ENCODE measurements around the gene UNC13A. TPM values are rescaled to one million over a fixed set of nuclear protein-coding genes. Genes with fewer than 3 reads are reported as not detected.

The UNC13A gene
- total and polyA plus RNA-seq, 2 of the 13 experiments (the other 11 are each of a cell fraction or from before 2014, with no cell fraction given) = 0.11 to 0.45 TPM

- in situ Hi-C loops (cut with HindIII; ENCODE audit: extremely low pct_ligation_motif_present, low pct_unique_long_range_greater_than_20kb) = no loop called here
- no peak for ATAC-seq
- POLR2A ChIA-PET = no interaction called here
- FAIRE-seq = no peak
- Histone ChIP-seq H3K4me2 (ENCODE audit: low read depth, low read length) (no peak overlapping the region), H3K4me1 (ENCODE audit: insufficient read depth, low read length) (peaks cover 13% of the 10 kb centered on the region), H3K27me3 (ENCODE audit: control insufficient read depth in 1 of 2, insufficient read depth in 2 of 2, low read length in 2 of 2) (peaks cover 0 to 6% of the 10 kb centered on the region in 2 experiments; a peak in 2 of 5 replicates), H2AFZ (ENCODE audit: low read length) (no peak overlapping the region), H3K9me3 (ENCODE audit: low read length) (no peaks in the 10 kb centered on the region), H3K79me2 (ENCODE audit: insufficient read depth, low read length) (no peaks in the 10 kb centered on the region), H3K36me3 (replicated peaks in 1 of 2; ENCODE audit: control insufficient read depth in 1 of 2, insufficient read depth in 2 of 2, low read length in 2 of 2) (no peaks in the 10 kb centered on the region), H3K27ac (ENCODE audit: extremely low read length, insufficient read depth, low read length) (no peak overlapping the region), H3K9ac (ENCODE audit: insufficient read depth, low read depth, low read length) (no peak overlapping the region), H4K20me1 (ENCODE audit: insufficient read depth, low read length) (no peaks in the 10 kb centered on the region), H3K4me3 (replicated peaks in 1 of 3; ENCODE audit: insufficient read depth in 1 of 3, low read depth in 2 of 3, low read length in 3 of 3) (no peak overlapping the region)
- intact Hi-C loops (cut with micrococcal nuclease; ENCODE audit: unreplicated experiment) = no loop called here
- no peak for DNase-seq (ENCODE audit: low spot score)
- CTCF ChIA-PET (ENCODE audit: low intra/inter-chr PET ratio, low total read pairs) = no interaction called here
- TF ChIP-seq NFIC (IDR thresholded peaks at IDR 0.05; ENCODE audit: low read length) = no peak
- TF ChIP-seq ZMYM3 (CRISPR knock-in tag; IDR thresholded peaks at IDR 0.05) = peak; percentile 78
- TF ChIP-seq CHD4 (IDR thresholded peaks at IDR 0.05; ENCODE audit: borderline replicate concordance, low read length) = 0 out of 2 replicates have a peak, but pooled peaks have one; percentile 56
- 80% methylated on average over 6 of the region's 6 CpGs for WGBS (ENCODE audit: low lambda C conversion rate)
- no TSS peak for BruUV-seq (replicated peaks)
Measured at GRCh38 chr19:17658240-17658639, 29.9 kb downstream of the UNC13A start.

DNA sequence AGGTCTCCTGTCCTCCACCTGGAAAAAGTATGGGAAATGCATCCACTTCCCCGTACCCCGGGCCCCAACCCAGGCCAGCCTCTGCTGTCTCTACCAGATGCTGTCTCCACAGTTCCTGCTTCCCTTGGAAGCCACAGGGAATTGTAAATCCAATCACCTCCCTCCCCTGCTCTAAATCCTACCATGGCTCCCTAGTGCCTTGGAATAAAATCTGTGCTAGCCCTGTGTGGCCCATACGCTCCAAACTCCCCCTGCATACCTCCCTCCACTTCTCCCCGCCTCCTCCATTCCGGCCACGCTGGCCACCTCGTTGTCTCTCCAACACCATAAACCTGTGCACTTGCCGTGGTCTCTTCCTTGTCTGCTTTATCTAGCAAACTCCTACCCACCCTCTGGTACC lies 31.2 kb downstream of the UNC13A start:
- intact Hi-C loops (cut with micrococcal nuclease; ENCODE audit: unreplicated experiment) = no loop called here
- no TSS peak for BruUV-seq (replicated peaks)
- WGBS (ENCODE audit: low lambda C conversion rate) = 36% methylated on average over 8 of the region's 8 CpGs
- in situ Hi-C loops (cut with HindIII; ENCODE audit: extremely low pct_ligation_motif_present, low pct_unique_long_range_greater_than_20kb) = no loop called here
- DNase-seq (ENCODE audit: low spot score) (no peak), FAIRE-seq (no peak), ATAC-seq (no peak)
- ChIA-PET CTCF (ENCODE audit: low intra/inter-chr PET ratio, low total read pairs) (no interaction called here), POLR2A (no interaction called here)
- H3K9me3 ChIP-seq (ENCODE audit: low read length) = no peaks in the 10 kb centered on the region
- no peaks in the 10 kb centered on the region for H4K20me1 ChIP-seq (ENCODE audit: insufficient read depth, low read length)
- no peak overlapping the region for H2AFZ ChIP-seq (ENCODE audit: low read length)
- H3K9ac ChIP-seq (ENCODE audit: insufficient read depth, low read depth, low read length) = no peak overlapping the region
- no peaks in the 10 kb centered on the region for H3K79me2 ChIP-seq (ENCODE audit: insufficient read depth, low read length)
- H3K36me3 ChIP-seq (replicated peaks in 1 of 2; ENCODE audit: control insufficient read depth in 1 of 2, insufficient read depth in 2 of 2, low read length in 2 of 2) = no peaks in the 10 kb centered on the region
- no peak overlapping the region for H3K4me3 ChIP-seq (replicated peaks in 1 of 3; ENCODE audit: insufficient read depth in 1 of 3, low read depth in 2 of 3, low read length in 3 of 3)
- no peak overlapping the region for H3K27ac ChIP-seq (ENCODE audit: extremely low read length, insufficient read depth, low read length)
- H3K4me2 ChIP-seq (ENCODE audit: low read depth, low read length) = no peak overlapping the region
- peaks cover 0 to 6% of the 10 kb centered on the region in 2 experiments; a peak in 2 of 5 replicates for H3K27me3 ChIP-seq (ENCODE audit: control insufficient read depth in 1 of 2, insufficient read depth in 2 of 2, low read length in 2 of 2)
- H3K4me1 ChIP-seq (ENCODE audit: insufficient read depth, low read length) = peaks cover 13% of the 10 kb centered on the region
- TF ChIP-seq, protein P1, sequence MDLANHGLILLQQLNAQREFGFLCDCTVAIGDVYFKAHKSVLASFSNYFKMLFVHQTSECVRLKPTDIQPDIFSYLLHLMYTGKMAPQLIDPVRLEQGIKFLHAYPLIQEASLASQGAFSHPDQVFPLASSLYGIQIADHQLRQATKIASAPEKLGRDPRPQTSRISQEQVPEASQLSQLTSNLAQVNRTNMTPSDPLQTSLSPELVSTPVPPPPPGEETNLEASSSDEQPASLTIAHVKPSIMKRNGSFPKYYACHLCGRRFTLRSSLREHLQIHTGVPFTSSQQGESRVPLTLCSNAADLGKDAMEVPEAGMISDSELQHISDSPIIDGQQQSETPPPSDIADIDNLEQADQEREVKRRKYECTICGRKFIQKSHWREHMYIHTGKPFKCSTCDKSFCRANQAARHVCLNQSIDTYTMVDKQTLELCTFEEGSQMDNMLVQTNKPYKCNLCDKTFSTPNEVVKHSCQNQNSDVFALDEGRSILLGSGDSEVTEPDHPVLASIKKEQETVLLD (CRISPR knock-in tag; IDR thresholded peaks at IDR 0.05; ENCODE audit: low read depth) = no peak
- TF ChIP-seq RFX3 (CRISPR knock-in tag; IDR thresholded peaks at IDR 0.05) (no peak), JARID2 (CRISPR knock-in tag; IDR thresholded peaks at IDR 0.05; ENCODE audit: insufficient replicate concordance) (no peak), MBD4 (IDR thresholded peaks at IDR 0.05; ENCODE audit: borderline replicate concordance, low read length) (no peak), AGO1 (IDR thresholded peaks at IDR 0.05; ENCODE audit: low read depth, low read length, poor library complexity, severe bottlenecking) (no peak), CHD4 (IDR thresholded peaks at IDR 0.05; ENCODE audit: borderline replicate concordance, low read length) (no peak), ZBTB8A (CRISPR knock-in tag; IDR thresholded peaks at IDR 0.05; ENCODE audit: borderline replicate concordance, low read depth) (no peak), HNRNPH1 (optimal IDR thresholded peaks at IDR 0.05; ENCODE audit: low read depth, low read length) (no peak)
- TF ChIP-seq, protein P2, sequence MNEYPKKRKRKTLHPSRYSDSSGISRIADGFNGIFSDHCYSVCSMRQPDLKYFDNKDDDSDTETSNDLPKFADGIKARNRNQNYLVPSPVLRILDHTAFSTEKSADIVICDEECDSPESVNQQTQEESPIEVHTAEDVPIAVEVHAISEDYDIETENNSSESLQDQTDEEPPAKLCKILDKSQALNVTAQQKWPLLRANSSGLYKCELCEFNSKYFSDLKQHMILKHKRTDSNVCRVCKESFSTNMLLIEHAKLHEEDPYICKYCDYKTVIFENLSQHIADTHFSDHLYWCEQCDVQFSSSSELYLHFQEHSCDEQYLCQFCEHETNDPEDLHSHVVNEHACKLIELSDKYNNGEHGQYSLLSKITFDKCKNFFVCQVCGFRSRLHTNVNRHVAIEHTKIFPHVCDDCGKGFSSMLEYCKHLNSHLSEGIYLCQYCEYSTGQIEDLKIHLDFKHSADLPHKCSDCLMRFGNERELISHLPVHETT (CRISPR knock-in tag; conservative IDR thresholded peaks at IDR 0.05) = no peak
- TF ChIP-seq, protein P3, sequence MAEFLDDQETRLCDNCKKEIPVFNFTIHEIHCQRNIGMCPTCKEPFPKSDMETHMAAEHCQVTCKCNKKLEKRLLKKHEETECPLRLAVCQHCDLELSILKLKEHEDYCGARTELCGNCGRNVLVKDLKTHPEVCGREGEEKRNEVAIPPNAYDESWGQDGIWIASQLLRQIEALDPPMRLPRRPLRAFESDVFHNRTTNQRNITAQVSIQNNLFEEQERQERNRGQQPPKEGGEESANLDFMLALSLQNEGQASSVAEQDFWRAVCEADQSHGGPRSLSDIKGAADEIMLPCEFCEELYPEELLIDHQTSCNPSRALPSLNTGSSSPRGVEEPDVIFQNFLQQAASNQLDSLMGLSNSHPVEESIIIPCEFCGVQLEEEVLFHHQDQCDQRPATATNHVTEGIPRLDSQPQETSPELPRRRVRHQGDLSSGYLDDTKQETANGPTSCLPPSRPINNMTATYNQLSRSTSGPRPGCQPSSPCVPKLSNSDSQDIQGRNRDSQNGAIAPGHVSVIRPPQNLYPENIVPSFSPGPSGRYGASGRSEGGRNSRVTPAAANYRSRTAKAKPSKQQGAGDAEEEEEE (CRISPR knock-in tag; IDR thresholded peaks at IDR 0.05; ENCODE audit: borderline replicate concordance) = no peak

Measured in HepG2 (cell line).